K562 (cell line): ENCODE measurements around the gene ZNF2. TPM values are rescaled to one million over a fixed set of nuclear protein-coding genes. Genes with fewer than 3 reads are reported as not detected.
A peak's percentile ranks its signal among the peaks of the same experiment; 100 is the strongest.

Source experiments
- ARNT ChIP-seq, 2 experiments: fragments of 450-650 bp; IDR thresholded peaks; 2 replicates each; pipeline ENCODE4 v1.6.1; 2016; ENCODE audit warnings: mild to moderate bottlenecking in 1 of 2
- ATF1 ChIP-seq, 2 experiments: fragments of 450-650 bp in 1 of 2; IDR thresholded peaks; 2 replicates each; pipeline ENCODE4 v1.6.1; 2016; ENCODE audit warnings: missing compliant biosample characterization in 1 of 2, missing genetic modification characterization in 1 of 2
- ETV5 ChIP-seq: sonication (generic); formaldehyde crosslinking; IDR thresholded peaks from 2 replicates; pipeline ENCODE4 v1.4.0; 2020; ENCODE audit warnings: low read depth, mild to moderate bottlenecking, missing genetic modification reagents
- FOXK2 ChIP-seq, 2 experiments: fragments of 450-650 bp; IDR thresholded peaks in 1 of 2; conservative IDR thresholded peaks in 1 of 2; 2 replicates each; pipeline ENCODE4 v1.6.1; 2016; ENCODE audit warnings: low read depth in 2 of 2, mild to moderate bottlenecking in 1 of 2
- KDM5B ChIP-seq: fragments of 200-600 bp; sonication (generic); IDR thresholded peaks from 2 replicates; pipeline ENCODE4 v1.6.1; 2012; ENCODE audit warnings: low read depth, mild to moderate bottlenecking, moderate library complexity, low read length, control low read depth, inconsistent platforms; ENCODE audit not compliant: insufficient replicate concordance
- PML ChIP-seq: IDR thresholded peaks from 2 replicates; pipeline ENCODE4 v1.6.1; 2012; ENCODE audit warnings: low read length, inconsistent platforms
- SIX5 ChIP-seq, 2 experiments: IDR thresholded peaks; 2 replicates each; pipeline ENCODE4 v1.6.1; 2011; ENCODE audit warnings: low read length in 2 of 2, borderline replicate concordance in 1 of 2, low read depth in 1 of 2, mild to moderate bottlenecking in 1 of 2, moderate library complexity in 1 of 2; ENCODE audit not compliant: insufficient read depth in 1 of 2
- TRIM25 ChIP-seq: fragments of 450-650 bp; IDR thresholded peaks from 2 replicates; pipeline ENCODE4 v1.7.0; 2016; ENCODE audit warnings: borderline replicate concordance
- ZBTB12 ChIP-seq: fragments of 250-450 bp; sonication (Bioruptor Pico); IDR thresholded peaks from 2 replicates; pipeline ENCODE4 v1.4.0; 2020
- ZNF143 ChIP-seq: sonication (generic); formaldehyde crosslinking; IDR thresholded peaks from 2 replicates; pipeline ENCODE4 v1.9.0; 2022; ENCODE audit warnings: mild to moderate bottlenecking, missing genetic modification reagents
- ZNF263 ChIP-seq: sonication (generic); formaldehyde crosslinking; IDR thresholded peaks from 2 replicates; pipeline ENCODE4 v1.8.0; 2022; ENCODE audit warnings: mild to moderate bottlenecking, missing genetic modification reagents, borderline replicate concordance
- ZNF780A ChIP-seq: fragments of 250-450 bp; sonication (Bioruptor Pico); IDR thresholded peaks from 2 replicates; pipeline ENCODE4 v1.5.0; 2021; ENCODE audit warnings: mild to moderate bottlenecking
- polyA plus RNA-seq, 8 experiments: library from polyadenylated mRNA; depleted of rRNA in 4 of 8; stranded (reverse) in 5 of 8; unstranded in 3 of 8; fragments of >200 nt; fragmentation: Nextera tagmentation in 2 of 8; fragmentation: Illumina TruSeq in 1 of 8; extraction: Ambion mirVana in 2 of 8; extraction: Trizol in 1 of 8; gene quantifications; 2 replicates each; pipeline versions ENCODE4 v1.2.1 to v1.2.3, GENCODE V29; 2011 to 2014; ENCODE audit warnings: inconsistent platforms in 1 of 8, missing spikeins in 1 of 8
- total RNA-seq, 7 experiments: library from RNA; depleted of rRNA in 6 of 7; stranded (reverse); fragments of >200 nt in 6 of 7; fragmentation: Illumina TruSeq in 2 of 7; extraction: Trizol in 2 of 7; gene quantifications; 2 replicates each; pipeline versions ENCODE4 v1.2.1 to v1.2.3, GENCODE V29; 2011 to 2021; ENCODE audit warnings: low replicate concordance in 1 of 7

The ZNF2 gene
- total and polyA plus RNA-seq, 9 of the 15 experiments (the other 6 are each of a cell fraction or from before 2014, with no cell fraction given), result 1.6 to 4.5 (median 3.4) TPM

GRCh38 chr2:95121407-95122196 is 44.0 kb upstream of the ZNF2 start, which contains the start of gene MRPS5 (continued):
- TF ChIP-seq ZBTB12 (CRISPR knock-in tag) (no peak), FOXK2 (conservative IDR thresholded peaks at IDR 0.05 in 1 of 2, IDR thresholded peaks at IDR 0.05 in 1 of 2; ENCODE audit: low read depth in 2 of 2) (no peak), ZNF143 (CRISPR knock-in tag) (no peak), ZNF263 (no peak), SIX5 (IDR thresholded peaks at IDR 0.05; ENCODE audit: borderline replicate concordance in 1 of 2, insufficient read depth in 1 of 2, low read depth in 1 of 2, low read length in 2 of 2) (no peak), ATF1 (CRISPR knock-in tag; IDR thresholded peaks at IDR 0.05) (no peak), ATF1 (tag; IDR thresholded peaks at IDR 0.05) (peak; percentile 45), PML (peak; percentile 73), KDM5B (peak; percentile 83), ARNT (IDR thresholded peaks at IDR 0.05) (no peak), ETV5 (CRISPR knock-in tag) (no peak), ZNF780A (CRISPR knock-in tag) (no peak), TRIM25 (no peak)
